Spinal cord (tissue), 10 donors: ENCODE measurements around the gene HECW1. TPM values are rescaled to one million over a fixed set of nuclear protein-coding genes. Genes with fewer than 3 reads are reported as not detected.
A peak's percentile ranks its signal among the peaks of the same experiment; 100 is the strongest.
"Not testable (repeated sequence)": the region's sequence is repeated elsewhere in the genome, so short reads cannot be mapped to it uniquely, and the experiment has no call there.

Source experiments
- DNase-seq, 6 donors: peaks; one replicate each; pipeline versions ENCODE4 v3.0.0 to v3.0.0-alpha.2; 2013 to 2015; ENCODE audit warnings: low spot score in 6 of 6, low read depth in 4 of 6
- H3K27ac ChIP-seq: one replicate; pipeline ENCODE4 v1.5.1; 2013; ENCODE audit warnings: low read depth, low read length, control low read depth
- H3K27me3 ChIP-seq: one replicate; pipeline ENCODE4 v1.6.1; 2013; ENCODE audit warnings: low read length; ENCODE audit not compliant: control insufficient read depth, insufficient read depth
- H3K36me3 ChIP-seq: one replicate; pipeline ENCODE4 v1.6.1; 2013; ENCODE audit warnings: low read length; ENCODE audit not compliant: control insufficient read depth, insufficient read depth
- H3K4me1 ChIP-seq: one replicate; pipeline ENCODE4 v1.6.1; 2013; ENCODE audit warnings: low read length; ENCODE audit not compliant: control insufficient read depth, insufficient read depth
- H3K4me3 ChIP-seq: one replicate; pipeline ENCODE4 v1.5.1; 2013; ENCODE audit warnings: low read depth, low read length, control low read depth
- H3K9me3 ChIP-seq: one replicate; pipeline ENCODE4 v1.6.1; 2013; ENCODE audit warnings: low read length; ENCODE audit not compliant: control insufficient read depth, insufficient read depth
- WGBS: methylation state at CpG from one replicate; pipeline ENCODE4 v1.1.5; 2013; ENCODE audit warnings: missing lambda C conversion rate; ENCODE audit not compliant: insufficient coverage; 5-methylcytosine and 5-hydroxymethylcytosine counted together
- long read RNA-seq, 4 donors: transcript quantifications; one replicate each; lab custom pipeline, GENCODE V29; 2026
- polyA plus RNA-seq, 2 donors: library from polyadenylated mRNA; unstranded; fragments of 120-200 nt; gene quantifications; one replicate each; pipeline ENCODE4 v1.2.1, GENCODE V29; 2013; ENCODE audit not compliant: insufficient read length in 2 of 2
- total RNA-seq, 2 donors: library from RNA; depleted of rRNA in 1 of 2; stranded (reverse); fragments of 120-200 nt in 1 of 2; fragments of >200 nt in 1 of 2; gene quantifications; one replicate each; pipeline versions ENCODE4 v1.2.3 to v1.2.4, GENCODE V29; 2013 to 2014
- donor health status: healthy.

HECW1 gene
- total RNA-seq (10 to 100 TPM; 10.7 to 23.5 TPM), polyA plus RNA-seq (10 to 100 TPM; 15.8 to 20.9 TPM)
- long read RNA-seq, donor 1: 0 reads
- long read RNA-seq, donor 2: 0 reads
- long read RNA-seq, donor 3, partial matches to known transcripts: 5 of 5 reads
- long read RNA-seq, donor 3, other reads (novel, unspliced or antisense): 0 of 5 reads
- long read RNA-seq, donor 4: 0 reads

DNA sequence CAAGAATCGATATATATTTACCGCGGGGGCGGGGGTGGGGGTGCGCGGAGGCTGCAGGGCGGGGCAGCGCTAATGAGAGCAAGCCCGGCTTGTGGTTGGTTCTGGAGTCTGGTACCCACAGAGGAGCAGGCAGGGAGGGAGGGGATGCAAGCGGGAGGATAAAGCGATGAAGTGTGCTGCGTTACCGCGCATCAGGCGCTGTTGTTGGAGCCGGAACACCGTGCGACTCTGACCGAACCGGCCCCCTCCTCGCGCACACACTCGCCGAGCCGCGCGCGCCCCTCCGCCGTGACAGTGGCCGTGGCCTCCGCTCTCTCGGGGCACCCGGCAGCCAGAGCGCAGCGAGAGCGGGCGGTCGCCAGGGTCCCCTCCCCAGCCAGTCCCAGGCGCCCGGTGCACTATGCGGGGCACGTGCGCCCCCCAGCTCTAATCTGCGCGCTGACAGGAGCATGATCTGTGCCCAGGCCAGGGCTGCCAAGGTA, at the start of gene HECW1:
Gene HECW1 (plus strand): TSS at position 189 of the 482 bp plus-strand sequence. CDS start 131,259 bp downstream, outside the sequence.
- H3K36me3 ChIP-seq: no peaks in the 10 kb centered on the region
- H3K27me3 ChIP-seq: peaks cover 29% of the 10 kb centered on the region
- peak within 1 kb of the TSS; percentile 69 for H3K27ac ChIP-seq

DNA sequence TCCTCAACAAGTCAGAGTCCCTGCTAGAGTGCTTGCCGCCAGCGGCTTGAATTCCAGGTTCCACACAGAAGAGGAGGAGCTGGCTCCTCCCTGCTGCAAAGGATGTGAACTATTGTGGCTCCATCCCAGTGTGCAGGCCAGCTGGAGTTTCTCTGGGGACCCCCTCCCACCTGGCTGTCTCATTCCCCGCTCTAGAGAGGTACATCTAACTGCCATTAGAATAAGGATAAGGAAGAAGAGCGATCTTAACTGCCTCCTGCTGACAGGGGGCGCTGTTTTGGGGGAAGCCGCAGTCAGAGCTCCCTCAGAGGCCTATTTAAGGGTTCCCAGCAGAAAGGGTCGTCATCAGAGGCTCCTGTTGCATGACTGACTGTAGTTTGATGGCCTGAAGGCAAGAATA, 40.8 kb upstream of the HECW1 start:
- no peaks in the 10 kb centered on the region for H3K36me3 ChIP-seq
- no peaks in the 10 kb centered on the region for H3K4me1 ChIP-seq
- H3K27ac ChIP-seq: no peak overlapping the region
- 54% methylated on average over 2 of the region's 7 CpGs for WGBS
- DNase-seq: no peak
- no peaks in the 10 kb centered on the region for H3K9me3 ChIP-seq
- H3K4me3 ChIP-seq: no peak overlapping the region
- H3K27me3 ChIP-seq: no peaks in the 10 kb centered on the region

More for the DNA sequence above, at the start of gene HECW1:
- peak in 5 of 6 donors; percentile 38 to 97 (median 55) for DNase-seq
- no peaks in the 10 kb centered on the region for H3K9me3 ChIP-seq
- WGBS: under 1% methylated on average over 46 of the region's 46 CpGs
- peaks cover 10% of the 10 kb centered on the region for H3K4me1 ChIP-seq
- H3K4me3 ChIP-seq: peak within 1 kb of the TSS; percentile 43

DNA sequence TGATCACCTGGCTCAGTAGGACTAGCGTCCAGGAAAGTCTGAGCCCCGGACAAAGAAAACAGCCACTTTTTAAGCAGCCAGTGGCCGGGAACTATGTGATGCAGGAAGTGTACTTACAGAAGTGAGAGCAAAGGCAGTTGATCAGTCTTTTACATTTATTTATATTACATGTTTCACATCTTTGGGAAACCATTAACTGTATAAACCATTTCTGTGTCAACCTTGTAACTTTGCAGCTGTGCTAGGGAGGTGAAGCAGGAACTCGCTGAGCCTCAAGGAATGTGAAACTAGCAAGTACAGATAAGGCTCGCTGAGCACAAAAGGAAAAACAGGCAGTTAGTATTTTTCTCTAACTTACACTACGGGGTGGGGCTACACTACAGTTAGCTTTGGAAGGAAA, 39.9 kb upstream of the HECW1 start:
- no CpG with 5 or more reads among the region's 6 CpGs for WGBS
- Histone ChIP-seq H3K27ac (no peak overlapping the region), H3K4me1 (peaks cover 4% of the 10 kb centered on the region), H3K27me3 (no peaks in the 10 kb centered on the region), H3K9me3 (no peaks in the 10 kb centered on the region), H3K4me3 (no peak overlapping the region), H3K36me3 (no peaks in the 10 kb centered on the region)
- DNase-seq: no peak

DNA sequence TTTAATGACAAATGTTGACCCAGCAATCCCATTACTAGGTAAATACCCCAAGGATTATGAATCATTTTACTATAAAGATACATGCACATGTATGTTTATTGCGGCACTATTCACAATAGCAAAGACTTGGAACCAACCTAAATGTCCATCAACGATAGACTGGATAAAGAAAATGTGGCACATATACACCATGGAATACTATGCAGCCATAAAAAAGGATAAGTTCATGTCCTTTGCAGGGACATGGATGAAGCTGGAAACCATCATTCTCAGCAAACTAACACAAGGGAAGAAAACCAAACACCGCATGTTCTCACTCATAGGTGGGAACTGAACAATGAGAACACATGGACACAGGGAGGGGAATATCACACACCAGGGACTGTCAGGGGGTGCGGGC, 38.6 kb upstream of the HECW1 start:
- H3K4me1 ChIP-seq, H3K27ac ChIP-seq, H3K4me3 ChIP-seq, DNase-seq, H3K36me3 ChIP-seq, H3K27me3 ChIP-seq, H3K9me3 ChIP-seq: not testable (repeated sequence)
- no CpG with 5 or more reads among the region's 4 CpGs for WGBS

DNA sequence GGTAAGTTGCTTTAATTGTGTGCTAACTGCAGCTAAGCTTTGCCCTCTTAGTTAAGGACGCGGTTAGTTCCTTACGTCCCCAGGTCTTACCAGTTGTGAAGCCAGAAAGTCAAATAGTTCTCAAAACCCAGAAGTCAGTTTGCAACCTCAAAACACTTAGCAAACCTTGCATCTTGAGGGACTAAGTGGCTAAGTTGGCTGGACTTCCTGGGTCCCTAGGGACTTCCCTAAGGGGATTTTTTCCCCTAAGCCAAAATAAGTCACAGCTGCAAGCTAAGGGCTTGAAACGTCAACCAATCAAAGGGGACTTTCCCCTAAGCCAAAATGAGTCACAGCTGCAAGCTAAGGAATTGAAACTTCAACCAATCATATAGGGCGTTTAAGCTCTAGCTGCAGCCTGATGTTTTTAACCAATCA, 36.2 kb upstream of the HECW1 start:
- Histone ChIP-seq H3K27ac (no peak overlapping the region), H3K4me3 (no peak overlapping the region), H3K9me3 (no peaks in the 10 kb centered on the region), H3K36me3 (no peaks in the 10 kb centered on the region), H3K4me1 (peaks cover 4% of the 10 kb centered on the region), H3K27me3 (no peaks in the 10 kb centered on the region)
- WGBS: 98% methylated on average over 4 of the region's 5 CpGs
- no peak for DNase-seq

DNA sequence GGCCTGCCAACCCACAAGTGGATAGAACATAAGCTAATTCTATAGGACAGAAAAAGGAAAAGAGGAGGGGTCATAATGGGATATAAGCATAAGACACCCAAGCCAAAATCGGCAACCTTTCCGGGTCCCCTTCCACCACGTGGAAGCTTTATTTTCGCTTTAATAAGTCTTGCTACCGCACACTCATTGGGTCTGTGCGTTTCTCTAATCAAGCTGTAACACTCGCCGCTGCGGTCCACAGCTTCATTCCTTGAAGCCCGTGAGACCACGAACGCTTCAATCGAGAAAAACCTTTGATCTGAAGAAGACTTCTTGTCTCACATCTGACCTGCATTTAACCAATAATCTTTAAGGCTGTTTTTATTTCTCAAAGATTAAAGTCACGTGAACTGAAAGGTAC, 35.8 kb upstream of the HECW1 start:
- no peaks in the 10 kb centered on the region for H3K36me3 ChIP-seq
- H3K27me3 ChIP-seq: no peaks in the 10 kb centered on the region
- no peak overlapping the region for H3K27ac ChIP-seq
- no peak overlapping the region for H3K4me3 ChIP-seq
- no peak for DNase-seq
- H3K9me3 ChIP-seq: no peaks in the 10 kb centered on the region
- peaks cover 4% of the 10 kb centered on the region for H3K4me1 ChIP-seq
- whole genome bisulfite sequencing: 90% methylated on average over 13 of the region's 14 CpGs

DNA sequence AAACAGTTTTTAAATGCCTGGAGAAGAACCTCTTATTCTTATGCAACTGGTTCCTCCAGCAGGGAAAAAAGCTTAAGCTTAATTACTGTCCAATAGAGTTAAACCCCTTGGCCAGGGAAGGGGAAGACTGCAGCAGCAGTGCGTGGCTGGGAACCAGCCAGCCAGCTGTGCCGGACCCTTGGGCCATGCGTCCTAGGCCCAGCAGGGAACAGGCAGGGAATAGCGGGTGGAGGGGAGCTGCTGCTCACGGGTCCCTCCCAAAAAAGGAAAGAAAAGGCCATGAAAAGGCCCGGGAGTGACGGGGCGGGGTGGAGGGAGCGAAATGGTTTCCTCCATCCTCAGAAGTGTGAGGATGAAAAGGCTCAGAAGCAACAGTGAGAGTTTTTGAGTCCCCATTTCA, 35.2 kb upstream of the HECW1 start:
- no peaks in the 10 kb centered on the region for H3K27me3 ChIP-seq
- no peak for DNase-seq
- WGBS: 69% methylated on average over 9 of the region's 9 CpGs
- H3K4me1 ChIP-seq: peaks cover 4% of the 10 kb centered on the region
- no peaks in the 10 kb centered on the region for H3K9me3 ChIP-seq
- H3K4me3 ChIP-seq: no peak overlapping the region
- no peak overlapping the region for H3K27ac ChIP-seq
- H3K36me3 ChIP-seq: no peaks in the 10 kb centered on the region

DNA sequence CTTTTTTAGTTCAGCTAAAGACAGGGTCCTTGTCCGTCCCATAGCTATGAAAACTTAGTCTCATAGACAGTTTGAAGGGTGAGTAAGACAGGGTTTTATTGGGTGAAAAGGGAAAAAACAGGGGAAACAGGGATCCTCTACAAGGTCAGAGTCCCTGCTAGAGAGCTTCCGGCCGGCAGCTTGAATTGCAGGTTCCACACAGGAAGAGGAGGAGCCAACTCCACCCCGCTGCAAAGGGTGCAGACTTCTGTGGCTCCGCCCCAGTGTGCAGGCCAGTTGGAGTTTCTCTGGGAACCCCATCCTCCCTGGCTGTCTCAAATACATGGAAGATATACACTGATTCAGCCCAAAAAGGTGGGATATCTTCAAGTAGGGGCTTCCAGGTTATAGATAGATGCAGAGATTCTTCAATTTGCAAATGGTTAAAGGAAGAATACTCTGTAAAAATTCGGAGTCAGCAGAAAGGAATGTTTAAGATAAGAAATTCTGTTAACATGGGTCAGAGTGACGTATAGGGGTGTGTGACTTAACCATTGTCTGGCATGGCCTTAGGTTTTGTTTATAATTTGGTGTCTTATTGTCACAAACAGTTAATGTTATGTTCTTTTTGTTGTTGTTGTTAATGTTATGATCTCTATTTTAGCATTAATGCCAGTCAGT, 34.6 kb upstream of the HECW1 start:
- Histone ChIP-seq H3K27ac (no peak overlapping the region), H3K36me3 (no peaks in the 10 kb centered on the region), H3K4me3 (no peak overlapping the region), H3K27me3 (no peaks in the 10 kb centered on the region), H3K9me3 (no peaks in the 10 kb centered on the region), H3K4me1 (peaks cover 4% of the 10 kb centered on the region)
- DNase-seq: no peak
- 82% methylated on average over 7 of the region's 7 CpGs for WGBS

DNA sequence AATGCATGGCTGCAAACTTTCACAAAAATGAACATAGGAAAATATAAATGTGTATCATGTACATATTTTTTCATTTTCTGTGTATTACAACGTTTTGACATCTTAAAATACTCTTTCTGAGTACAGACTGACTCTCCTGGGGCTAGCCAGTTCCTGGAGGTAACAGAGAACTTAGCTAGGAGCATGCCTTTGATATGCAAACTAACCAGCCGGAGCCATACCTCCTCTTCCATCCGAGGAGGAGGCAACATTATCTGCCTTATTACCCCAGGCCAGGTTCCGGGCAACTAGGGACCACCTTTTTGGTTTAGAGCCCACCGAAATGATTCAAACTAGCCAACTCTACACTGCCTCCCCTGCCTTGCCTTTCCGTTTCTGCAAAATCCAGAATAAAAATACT, 33.7 kb upstream of the HECW1 start:
- WGBS: 77% methylated on average over 5 of the region's 6 CpGs
- DNase-seq: no peak
- Histone ChIP-seq H3K27me3 (no peaks in the 10 kb centered on the region), H3K27ac (no peak overlapping the region), H3K4me3 (no peak overlapping the region), H3K4me1 (peaks cover 4% of the 10 kb centered on the region), H3K36me3 (no peaks in the 10 kb centered on the region), H3K9me3 (no peaks in the 10 kb centered on the region)

DNA sequence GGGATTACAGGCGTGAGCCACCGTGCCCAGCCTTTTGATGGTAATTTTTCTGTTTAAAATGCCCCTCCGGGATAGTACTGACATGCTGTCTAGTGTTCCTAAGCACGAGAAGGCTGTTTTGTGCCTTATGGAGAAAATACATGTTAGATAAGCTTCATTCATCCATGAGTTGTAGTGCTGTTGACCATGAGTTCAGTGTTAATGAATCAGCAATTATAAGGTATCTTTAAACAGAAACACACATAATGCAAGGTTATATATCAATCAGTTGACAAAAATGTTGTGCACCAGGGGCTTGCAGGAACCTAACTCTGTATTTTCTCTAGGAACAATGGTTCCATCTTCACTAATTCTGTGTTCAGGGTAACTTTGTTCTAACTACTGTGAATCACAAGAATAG, 30.8 kb upstream of the HECW1 start:
- H3K4me1 ChIP-seq: peaks cover 4% of the 10 kb centered on the region
- no peak overlapping the region for H3K4me3 ChIP-seq
- no peaks in the 10 kb centered on the region for H3K27me3 ChIP-seq
- H3K36me3 ChIP-seq: no peaks in the 10 kb centered on the region
- H3K9me3 ChIP-seq: no peaks in the 10 kb centered on the region
- 86% methylated on average over 3 of the region's 4 CpGs for WGBS
- no peak for DNase-seq
- no peak overlapping the region for H3K27ac ChIP-seq
